Measurements from ENCODE around the gene ETNK2.

The ETNK2 gene

GRCh38 chr1:204174958-204175357 lies 23.1 kb upstream of the ETNK2 start:
- no peak for DNase-seq

- no peak for DNase-seq
Observed at GRCh38 chr1:204172404-204173029, 20.7 kb upstream of the ETNK2 start.

GRCh38 chr1:204171751-204172178 lies 19.9 kb upstream of the ETNK2 start:
- DNase-seq = no peak

- no peak for DNase-seq
Observed at GRCh38 chr1:204170494-204171155, 18.8 kb upstream of the ETNK2 start.

DNA sequence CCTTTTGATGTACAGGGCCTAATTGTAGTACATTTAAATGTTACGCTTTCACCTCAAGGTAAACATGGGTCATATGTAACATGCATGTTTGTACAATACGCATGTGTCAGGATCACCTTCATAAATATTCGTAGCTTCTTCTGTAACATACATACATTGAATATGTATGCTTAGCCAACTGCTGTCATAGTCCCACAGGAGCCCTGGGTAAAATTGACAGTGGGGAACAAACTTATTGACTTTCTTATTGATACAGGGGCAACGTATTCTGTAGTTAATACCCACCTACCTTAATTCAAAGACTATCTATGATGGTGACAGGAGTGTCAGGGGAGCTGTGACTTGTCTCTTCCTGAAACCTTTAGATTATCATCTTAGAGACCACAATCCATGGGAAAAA lies 18.0 kb upstream of the ETNK2 start:
- no peak for DNase-seq

DNA sequence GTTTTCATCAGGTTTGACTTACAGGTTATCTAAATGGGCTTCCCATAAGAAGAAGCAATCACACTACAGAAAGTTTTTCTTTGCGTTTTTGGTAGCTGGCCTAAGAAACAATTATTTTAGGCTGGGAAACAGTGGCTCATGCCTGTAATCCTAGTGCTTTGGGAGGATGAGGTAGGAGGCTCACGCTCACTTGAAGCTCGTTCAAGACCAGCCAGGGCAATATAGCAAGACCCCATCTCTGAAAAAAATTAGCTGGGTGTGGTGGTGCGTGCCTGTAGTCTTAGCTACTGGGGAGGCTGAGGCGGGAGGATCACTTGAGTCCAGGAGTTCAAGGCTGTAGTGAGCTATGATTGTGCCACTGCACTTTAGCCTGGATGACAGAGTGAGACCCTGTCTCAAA lies 15.9 kb upstream of the ETNK2 start:
- no peak for DNase-seq

GRCh38 chr1:204166219-204166618 lies 14.4 kb upstream of the ETNK2 start, which contains the start of gene REN:
Gene REN (minus strand): TSS chr1:204166337. CDS start chr1:204166293, 44 bp downstream.
- no peak for DNase-seq

- peak; percentile 36 for DNase-seq
Observed at GRCh38 chr1:204162494-204163074, 10.7 kb upstream of the ETNK2 start.

DNA sequence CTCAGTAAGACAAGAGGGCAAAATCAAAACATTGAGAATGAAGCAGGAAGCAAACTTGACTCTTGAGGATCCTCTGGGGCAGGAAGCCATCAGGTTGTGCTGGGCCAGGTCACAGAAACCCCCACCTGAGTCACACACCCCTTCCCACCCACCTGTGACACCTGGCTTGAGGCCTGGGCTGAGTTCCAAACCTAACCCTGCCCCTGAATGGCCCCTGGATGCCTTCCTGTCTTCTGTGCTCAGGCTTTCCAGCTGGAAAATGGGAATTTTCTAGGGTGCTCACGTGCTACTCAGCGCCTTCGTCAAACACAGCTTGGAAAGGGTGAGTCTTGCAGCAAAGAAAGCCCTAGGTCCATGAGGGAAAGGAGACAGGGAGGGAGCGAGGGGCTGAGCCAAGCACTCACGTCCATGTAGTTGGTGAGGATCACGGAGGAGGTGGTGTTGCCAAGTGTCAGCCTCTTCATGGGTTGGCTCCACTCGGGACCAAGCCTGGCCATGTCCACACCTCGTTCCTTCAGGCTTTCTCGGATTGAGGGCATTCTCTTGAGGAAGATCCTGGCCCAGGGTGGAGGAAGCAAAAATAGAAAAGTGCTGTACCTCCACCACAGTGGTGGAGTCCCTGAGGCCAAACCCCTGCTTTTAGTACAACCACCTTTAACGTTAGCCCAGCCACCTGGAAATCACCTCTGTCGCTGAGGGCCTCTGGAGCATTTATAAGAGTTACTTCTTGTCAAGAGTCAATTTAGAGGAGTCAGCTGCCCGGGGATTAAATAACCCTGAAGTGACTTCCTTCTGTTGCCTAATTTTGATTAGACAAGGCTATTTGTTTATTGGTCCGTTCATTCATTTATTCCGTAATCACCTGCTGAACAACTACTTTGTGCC lies 10.0 kb upstream of the ETNK2 start:
- no peak for DNase-seq

DNA sequence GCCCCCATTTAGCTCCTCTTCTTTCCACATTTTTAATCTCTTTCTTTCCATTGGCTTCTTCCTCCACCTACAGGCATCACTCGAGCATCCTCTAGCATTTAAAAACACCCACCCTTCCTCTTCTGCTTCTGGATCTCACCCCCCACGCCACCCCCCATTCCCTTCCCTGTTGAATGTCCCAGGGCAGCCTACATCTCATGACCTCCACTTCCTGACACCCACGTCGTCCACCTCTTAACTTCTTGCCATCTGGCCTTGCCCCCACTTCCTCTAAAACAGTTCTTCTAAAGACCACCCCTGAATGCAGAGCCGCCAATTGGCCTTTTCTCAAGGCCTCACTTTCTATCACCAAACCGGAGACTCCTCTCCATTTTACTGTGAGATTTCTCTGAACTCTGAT lies 6.1 kb upstream of the ETNK2 start:
- DNase-seq = no peak

DNA sequence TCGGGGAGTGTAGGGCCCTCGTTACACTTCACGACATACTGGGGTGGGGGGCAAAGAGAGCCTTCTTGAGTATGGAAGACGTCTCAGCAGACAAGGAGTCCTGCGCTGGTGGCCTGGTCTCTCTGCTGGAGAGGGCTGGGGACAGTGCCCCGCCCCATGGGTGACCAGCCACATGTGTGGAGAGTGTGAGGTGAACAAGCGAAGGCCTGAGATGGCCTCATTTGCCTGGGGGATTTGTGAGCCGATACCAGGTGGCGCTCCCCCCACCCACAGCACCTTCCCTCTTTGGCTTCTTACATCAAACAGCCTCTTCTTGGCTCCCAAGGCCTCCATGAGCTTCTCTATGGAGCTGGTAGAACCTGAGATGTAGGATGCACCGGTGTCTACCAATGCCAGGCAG lies 4.0 kb upstream of the ETNK2 start:
- no peak for DNase-seq

DNA sequence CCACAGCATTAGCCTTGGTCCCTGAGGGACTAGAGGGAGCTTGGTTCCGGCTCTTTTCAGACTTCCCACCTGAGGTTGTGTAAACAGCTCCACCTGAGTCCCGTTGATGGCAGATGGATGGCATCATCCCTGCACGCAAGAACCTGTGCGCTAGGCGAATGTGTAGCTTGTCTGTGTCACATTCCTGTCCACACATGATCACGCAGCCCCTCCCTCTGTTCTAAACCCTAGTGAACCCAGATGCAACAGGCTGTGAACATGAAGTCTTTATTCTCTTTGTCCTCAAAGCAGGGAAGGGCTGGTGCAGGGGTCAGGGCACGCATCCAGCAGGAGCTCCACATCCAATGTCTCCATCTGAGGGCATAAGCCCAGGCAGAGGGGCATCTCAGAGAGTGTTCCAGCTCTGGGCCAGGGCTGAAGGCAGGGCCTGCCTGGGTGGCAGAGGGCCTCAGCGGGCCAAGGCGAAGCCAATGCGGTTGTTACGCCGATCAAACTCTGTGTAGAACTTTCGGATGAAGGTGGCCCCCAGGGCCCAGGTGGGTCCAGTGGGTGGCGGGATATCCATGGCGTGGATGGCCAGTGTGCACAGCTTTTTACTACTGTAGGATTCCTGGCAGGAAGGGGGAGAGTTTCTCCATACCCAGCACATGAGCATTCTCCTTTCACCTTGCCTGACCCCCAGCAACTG lies 2.9 kb upstream of the ETNK2 start:
- DNase-seq = no peak

DNA sequence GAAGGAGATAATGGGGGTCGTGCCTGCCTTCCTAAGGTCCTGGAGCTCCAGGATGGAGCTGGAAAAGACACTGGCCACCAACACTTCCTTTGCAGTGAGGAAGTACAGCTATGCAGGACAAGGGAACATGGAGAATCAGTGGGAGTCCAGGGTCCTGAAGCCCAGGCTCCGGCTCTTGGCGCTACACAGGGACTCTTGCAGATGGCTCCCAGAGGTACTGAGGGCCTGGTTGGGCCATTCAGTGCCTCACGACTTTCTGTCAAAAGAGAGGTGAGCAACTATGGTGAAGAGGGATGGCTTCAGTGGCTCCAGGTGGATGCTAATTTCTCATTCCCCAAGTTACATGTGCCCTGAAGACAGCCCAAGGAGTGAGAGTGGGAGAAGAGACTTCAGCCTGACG lies 1.8 kb upstream of the ETNK2 start:
- no peak for DNase-seq

- no peak for DNase-seq
Observed at GRCh38 chr1:204152310-204153044, 633 bp upstream of the ETNK2 start.

- DNase-seq = no peak
Observed at GRCh38 chr1:204150702-204151551, 917 bp downstream of the ETNK2 start.

DNA sequence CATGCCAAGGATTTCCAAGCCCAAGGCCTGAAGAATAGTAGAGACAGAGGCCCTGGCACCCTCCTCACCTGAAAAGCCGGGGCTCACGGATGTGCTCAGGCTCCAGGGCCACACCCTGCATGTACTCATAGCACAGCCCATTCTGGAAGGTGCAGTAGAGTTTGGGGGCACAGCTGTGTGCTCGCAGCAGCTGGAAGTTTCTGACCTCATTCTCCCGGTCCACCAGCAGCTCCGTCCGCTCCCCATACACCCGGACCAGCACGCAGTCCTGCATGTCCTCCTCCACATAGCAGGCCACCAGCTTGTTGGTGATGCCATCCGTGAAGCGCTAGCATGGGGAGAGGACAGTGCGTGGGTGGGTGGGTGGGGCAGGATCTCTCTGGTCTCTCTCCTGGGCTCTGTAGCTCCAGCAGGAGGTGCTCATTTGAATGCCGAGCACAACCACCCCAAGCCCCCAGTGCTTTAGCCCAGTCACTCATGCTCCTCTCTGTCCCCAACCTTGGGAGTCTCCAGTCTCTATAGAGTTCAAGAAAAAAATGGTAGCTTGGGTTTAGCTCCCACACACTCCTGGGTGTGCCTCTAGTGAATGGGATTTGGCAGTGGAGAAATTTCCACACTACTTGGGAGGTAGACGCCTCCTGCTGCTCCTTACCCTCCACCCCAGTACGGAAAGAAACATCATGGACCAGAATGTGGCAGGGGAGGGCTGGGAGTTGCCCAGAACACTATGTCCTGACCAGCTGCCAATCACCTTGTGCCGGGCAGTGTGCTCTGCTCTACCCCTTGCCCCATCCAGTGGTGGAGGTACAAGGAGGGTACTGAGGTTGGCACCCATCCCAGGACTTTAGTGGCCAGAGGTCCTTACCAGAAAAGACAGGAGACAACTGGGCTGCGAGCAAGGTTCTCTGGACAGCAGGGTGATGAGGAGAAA lies 1.9 kb downstream of the ETNK2 start:
- no peak for DNase-seq

DNA sequence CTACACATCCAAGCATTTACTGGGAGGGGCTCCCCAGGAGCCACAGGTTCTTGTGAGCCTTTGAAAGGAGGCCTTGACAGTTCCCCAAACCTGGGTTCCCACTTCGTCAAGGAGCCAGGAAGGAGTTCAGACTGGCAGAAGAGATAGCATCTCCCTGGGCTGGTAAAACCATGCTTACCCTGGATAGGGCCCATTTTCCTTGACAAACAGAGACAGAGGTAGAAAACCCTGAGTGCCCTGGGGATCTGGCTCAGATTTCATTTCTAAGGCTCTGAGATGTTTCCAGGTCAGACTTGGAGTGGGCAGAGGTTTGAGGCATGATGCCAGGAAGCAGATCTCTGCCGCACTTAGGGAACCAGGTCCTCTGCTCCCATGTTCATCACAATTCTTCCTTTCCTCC lies 2.7 kb downstream of the ETNK2 start:
- DNase-seq = no peak

GRCh38 chr1:204147406-204148383 lies 4.1 kb downstream of the ETNK2 start:
- no peak for DNase-seq

- DNase-seq = no peak
Observed at GRCh38 chr1:204146965-204147364, 4.9 kb downstream of the ETNK2 start.

Data from NCI-H1417 treated with DMSO at 0.1 percent for 48 hours (cell line).